ENCODE measurements around the gene ANO1.

The ANO1 gene

GRCh38 chr11:70066136-70066520 is 12.0 kb upstream of the ANO1 start:
- DNase-seq (ENCODE audit: low read depth) = no peak
- no peak overlapping the region for H3K4me3 ChIP-seq (ENCODE audit: low read depth, low read length)
- TF ChIP-seq, protein P1, sequence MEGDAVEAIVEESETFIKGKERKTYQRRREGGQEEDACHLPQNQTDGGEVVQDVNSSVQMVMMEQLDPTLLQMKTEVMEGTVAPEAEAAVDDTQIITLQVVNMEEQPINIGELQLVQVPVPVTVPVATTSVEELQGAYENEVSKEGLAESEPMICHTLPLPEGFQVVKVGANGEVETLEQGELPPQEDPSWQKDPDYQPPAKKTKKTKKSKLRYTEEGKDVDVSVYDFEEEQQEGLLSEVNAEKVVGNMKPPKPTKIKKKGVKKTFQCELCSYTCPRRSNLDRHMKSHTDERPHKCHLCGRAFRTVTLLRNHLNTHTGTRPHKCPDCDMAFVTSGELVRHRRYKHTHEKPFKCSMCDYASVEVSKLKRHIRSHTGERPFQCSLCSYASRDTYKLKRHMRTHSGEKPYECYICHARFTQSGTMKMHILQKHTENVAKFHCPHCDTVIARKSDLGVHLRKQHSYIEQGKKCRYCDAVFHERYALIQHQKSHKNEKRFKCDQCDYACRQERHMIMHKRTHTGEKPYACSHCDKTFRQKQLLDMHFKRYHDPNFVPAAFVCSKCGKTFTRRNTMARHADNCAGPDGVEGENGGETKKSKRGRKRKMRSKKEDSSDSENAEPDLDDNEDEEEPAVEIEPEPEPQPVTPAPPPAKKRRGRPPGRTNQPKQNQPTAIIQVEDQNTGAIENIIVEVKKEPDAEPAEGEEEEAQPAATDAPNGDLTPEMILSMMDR (IDR thresholded peaks at IDR 0.05; ENCODE audit: low read depth, low read length, missing control alignments) = no peak
- in situ Hi-C loops (cut with HindIII; ENCODE audit: low sequenced_read_pairs) = no loop called here

- TF ChIP-seq, protein P1 (IDR thresholded peaks at IDR 0.05; ENCODE audit: low read depth, low read length, missing control alignments) = no peak
- no peak overlapping the region for H3K4me3 ChIP-seq (ENCODE audit: low read depth, low read length)
- DNase-seq (ENCODE audit: low read depth) = no peak
- in situ Hi-C loops (cut with HindIII; ENCODE audit: low sequenced_read_pairs) = no loop called here
These were observed 11.5 kb upstream of the ANO1 start for GRCh38 chr11:70066628-70067027.

DNA sequence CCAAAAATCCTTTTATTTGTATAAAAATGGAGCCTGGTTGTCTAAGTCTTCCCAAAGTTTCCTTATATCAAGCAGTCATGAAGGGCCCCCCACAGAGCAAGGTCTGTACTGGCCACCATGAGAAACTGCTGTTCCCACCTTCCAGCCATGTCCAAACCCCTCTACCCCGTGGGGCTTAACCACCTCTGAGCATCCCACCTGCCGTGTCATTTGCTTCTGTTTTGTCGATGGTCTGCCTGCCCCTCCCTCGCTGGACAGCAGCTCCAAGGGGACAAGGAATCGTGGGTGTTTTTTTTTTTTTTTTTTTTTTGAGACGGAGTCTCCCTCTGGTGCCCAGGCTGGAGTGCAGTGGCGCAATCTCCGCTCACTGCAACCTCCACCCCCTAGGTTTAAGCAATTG is 11.1 kb upstream of the ANO1 start:
- in situ Hi-C loops (cut with HindIII; ENCODE audit: low sequenced_read_pairs) = no loop called here
- TF ChIP-seq, protein P1 (IDR thresholded peaks at IDR 0.05; ENCODE audit: low read depth, low read length, missing control alignments) = no peak
- no peak overlapping the region for H3K4me3 ChIP-seq (ENCODE audit: low read depth, low read length)
- no peak for DNase-seq (ENCODE audit: low read depth)

GRCh38 chr11:70067591-70068341 is 10.4 kb upstream of the ANO1 start:
- no peak for DNase-seq (ENCODE audit: low read depth)
- in situ Hi-C loops (cut with HindIII; ENCODE audit: low sequenced_read_pairs) = no loop called here
- TF ChIP-seq, protein P1 (IDR thresholded peaks at IDR 0.05; ENCODE audit: low read depth, low read length, missing control alignments) = no peak
- no peak overlapping the region for H3K4me3 ChIP-seq (ENCODE audit: low read depth, low read length)

- TF ChIP-seq, protein P1 (IDR thresholded peaks at IDR 0.05; ENCODE audit: low read depth, low read length, missing control alignments) = no peak
- in situ Hi-C loops (cut with HindIII; ENCODE audit: low sequenced_read_pairs) = no loop called here
- no peak overlapping the region for H3K4me3 ChIP-seq (ENCODE audit: low read depth, low read length)
- no peak for DNase-seq (ENCODE audit: low read depth)
These were observed 9.8 kb upstream of the ANO1 start for GRCh38 chr11:70068345-70068744.

GRCh38 chr11:70068950-70069349 is 9.2 kb upstream of the ANO1 start:
- TF ChIP-seq, protein P1 (IDR thresholded peaks at IDR 0.05; ENCODE audit: low read depth, low read length, missing control alignments) = no peak
- DNase-seq (ENCODE audit: low read depth) = no peak

More at GRCh38 chr11:70068950-70069349, 9.2 kb upstream of the ANO1 start:
- in situ Hi-C loops (cut with HindIII; ENCODE audit: low sequenced_read_pairs) = no loop called here
- no peak overlapping the region for H3K4me3 ChIP-seq (ENCODE audit: low read depth, low read length)

All from astrocyte of the cerebellum (primary cell).